ENCODE data around the gene IL4R. TPM values are rescaled to one million over a fixed set of nuclear protein-coding genes. Genes with fewer than 3 reads are reported as not detected.

IL4R gene
- total RNA-seq, 2 experiments from 2014 or later, result 73.1 to 82.8 TPM

DNA sequence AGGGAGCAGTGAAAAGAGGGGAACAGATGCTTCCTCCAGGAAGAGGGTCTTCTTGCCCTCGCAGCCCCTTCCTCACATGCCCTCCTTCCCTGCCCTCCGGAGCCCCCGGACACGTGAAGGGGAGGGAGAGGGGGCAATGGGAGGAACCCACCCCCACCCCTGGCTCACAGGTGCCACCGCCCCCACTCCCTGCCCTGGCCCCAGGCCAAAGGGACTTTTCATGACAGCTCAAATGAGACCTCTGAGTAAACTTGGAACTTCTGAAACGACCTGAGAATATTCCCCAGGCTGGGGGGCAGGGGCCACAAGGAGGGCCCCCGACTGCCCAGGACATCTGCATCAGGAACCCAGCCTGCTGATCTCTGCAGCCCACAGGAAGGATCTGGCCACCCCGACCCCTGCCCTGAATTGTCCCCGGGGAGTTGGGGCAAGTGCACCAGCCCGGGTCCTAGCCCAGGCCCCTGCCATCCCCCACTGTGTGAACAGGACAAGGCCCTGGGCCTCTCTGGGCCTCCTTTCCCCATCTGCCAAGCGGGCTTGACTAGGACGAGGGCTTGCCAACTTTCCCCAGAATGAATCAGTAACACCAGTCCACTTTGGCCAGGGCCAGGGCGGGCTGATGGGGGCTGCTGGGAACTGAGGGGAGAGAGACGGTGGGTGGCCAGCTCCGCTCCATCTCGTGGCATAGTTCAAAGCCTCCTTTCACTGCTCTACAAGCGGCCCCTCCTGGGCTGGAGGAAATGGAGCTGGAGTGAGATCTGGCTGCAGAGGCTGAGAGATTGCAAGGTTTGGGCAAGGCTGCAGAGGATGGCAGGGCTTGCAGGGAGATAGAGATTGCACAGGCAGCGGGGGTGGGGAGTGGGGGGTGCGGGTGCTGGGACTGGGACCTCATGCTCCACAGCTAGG lies 92.0 kb downstream of the IL4R start:
- Histone ChIP-seq H3K27ac (ENCODE audit: low read depth, low read length, poor library complexity, severe bottlenecking) (peak overlapping the region; percentile 20), H3K79me2 (ENCODE audit: insufficient read depth, low read depth, low read length) (peaks cover 33% of the 10 kb centered on the region), H3K9me2 (ENCODE audit: insufficient read depth, low read length) (no peaks in the 10 kb centered on the region), H3K36me3 (ENCODE audit: insufficient read depth, low read length) (peaks cover 22% of the 10 kb centered on the region), H3K4me3 (ENCODE audit: low read depth, low read length, poor library complexity, severe bottlenecking) (peak overlapping the region; percentile 43), H3K4me1 (ENCODE audit: insufficient read depth, low read length, poor library complexity, severe bottlenecking) (peaks cover 78% of the 10 kb centered on the region), H4K20me1 (ENCODE audit: insufficient read depth, low read length) (no peaks in the 10 kb centered on the region), H3K9me3 (ENCODE audit: low read length) (peaks cover 11% of the 10 kb centered on the region; the same call in 1 of the 2 replicates), H3K4me2 (ENCODE audit: low read length) (peak overlapping the region; percentile 96), H2AFZ (ENCODE audit: low read length) (no peak overlapping the region)
- DNase-seq (ENCODE audit: low spot score), result peak; percentile 41
- ChIA-PET POLR2A (interaction anchor here (0.6 to 6.1 kb wide), 8 partner anchors 9 to 184 kb away, joined by 3 to 44 read pairs (median 6); partner anchors contain the start of gene NSMCE1), CTCF (ENCODE audit: unreplicated experiment) (interaction anchor here (1.1 to 2.1 kb wide), 2 partner anchors 21 to 22 kb away, joined by 5 to 11 read pairs; no protein-coding TSS in a partner anchor)
- TF ChIP-seq EZH2phosphoT487 (IDR thresholded peaks at IDR 0.05; ENCODE audit: borderline replicate concordance, low read depth, low read length), result no peak
- TF ChIP-seq, protein P1, sequence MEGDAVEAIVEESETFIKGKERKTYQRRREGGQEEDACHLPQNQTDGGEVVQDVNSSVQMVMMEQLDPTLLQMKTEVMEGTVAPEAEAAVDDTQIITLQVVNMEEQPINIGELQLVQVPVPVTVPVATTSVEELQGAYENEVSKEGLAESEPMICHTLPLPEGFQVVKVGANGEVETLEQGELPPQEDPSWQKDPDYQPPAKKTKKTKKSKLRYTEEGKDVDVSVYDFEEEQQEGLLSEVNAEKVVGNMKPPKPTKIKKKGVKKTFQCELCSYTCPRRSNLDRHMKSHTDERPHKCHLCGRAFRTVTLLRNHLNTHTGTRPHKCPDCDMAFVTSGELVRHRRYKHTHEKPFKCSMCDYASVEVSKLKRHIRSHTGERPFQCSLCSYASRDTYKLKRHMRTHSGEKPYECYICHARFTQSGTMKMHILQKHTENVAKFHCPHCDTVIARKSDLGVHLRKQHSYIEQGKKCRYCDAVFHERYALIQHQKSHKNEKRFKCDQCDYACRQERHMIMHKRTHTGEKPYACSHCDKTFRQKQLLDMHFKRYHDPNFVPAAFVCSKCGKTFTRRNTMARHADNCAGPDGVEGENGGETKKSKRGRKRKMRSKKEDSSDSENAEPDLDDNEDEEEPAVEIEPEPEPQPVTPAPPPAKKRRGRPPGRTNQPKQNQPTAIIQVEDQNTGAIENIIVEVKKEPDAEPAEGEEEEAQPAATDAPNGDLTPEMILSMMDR (conservative IDR thresholded peaks at IDR 0.05; ENCODE audit: low read length), result no peak
- no TSS peak for BruUV-seq (replicated peaks)
- intact Hi-C loops (cut with micrococcal nuclease; ENCODE audit: unreplicated experiment), result no loop called here

DNA sequence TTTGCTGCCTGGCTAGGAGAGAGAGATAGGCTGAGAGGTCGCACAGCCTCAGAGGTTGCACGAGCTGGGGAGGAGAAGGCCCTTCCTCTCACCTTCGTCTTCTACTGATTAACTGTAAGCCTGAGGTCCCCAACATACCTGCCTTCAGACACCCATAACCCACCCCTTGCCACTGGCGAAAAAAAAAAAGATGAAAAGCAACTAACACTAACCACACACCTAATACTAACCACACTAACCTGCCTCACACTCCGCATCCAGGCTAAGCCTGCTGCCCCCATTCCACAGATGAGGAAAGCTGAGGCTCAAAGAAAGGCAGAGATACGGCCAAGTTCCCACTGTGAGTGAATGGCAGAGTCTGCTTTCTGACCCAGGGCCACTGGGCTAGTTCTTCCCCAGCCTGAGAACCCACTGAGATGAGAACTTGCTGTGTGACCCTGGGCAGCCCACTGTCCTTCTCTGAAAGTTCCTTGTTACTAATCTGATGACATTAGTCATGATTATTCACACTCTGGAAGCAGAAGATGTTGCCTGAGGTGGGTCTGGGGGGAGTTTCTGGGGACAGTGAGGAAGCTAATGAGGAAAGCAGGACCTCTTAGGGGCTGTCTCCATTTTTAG lies 92.8 kb downstream of the IL4R start:
- ChIA-PET POLR2A (interaction anchor here (1.6 to 2.8 kb wide), 3 partner anchors 8 to 28 kb away, joined by 7 to 16 read pairs (median 9); no protein-coding TSS in a partner anchor), CTCF (ENCODE audit: unreplicated experiment) (interaction anchor here (1.0 to 1.1 kb wide), 2 partner anchors 21 to 32 kb away, joined by 4 to 5 read pairs; no protein-coding TSS in a partner anchor)
- H3K27ac ChIP-seq (ENCODE audit: low read depth, low read length, poor library complexity, severe bottlenecking), result peak overlapping the region; percentile 20
- TF ChIP-seq EZH2phosphoT487 (IDR thresholded peaks at IDR 0.05; ENCODE audit: borderline replicate concordance, low read depth, low read length), result no peak
- TF ChIP-seq, protein P1 (conservative IDR thresholded peaks at IDR 0.05; ENCODE audit: low read length), result no peak
- peak overlapping the region; percentile 96 for H3K4me2 ChIP-seq (ENCODE audit: low read length)
- H3K4me1 ChIP-seq (ENCODE audit: insufficient read depth, low read length, poor library complexity, severe bottlenecking), result peaks cover 70% of the 10 kb centered on the region
- intact Hi-C loops (cut with micrococcal nuclease; ENCODE audit: unreplicated experiment), result no loop called here
- peaks cover 24% of the 10 kb centered on the region for H3K36me3 ChIP-seq (ENCODE audit: insufficient read depth, low read length)
- H3K79me2 ChIP-seq (ENCODE audit: insufficient read depth, low read depth, low read length), result peaks cover 36% of the 10 kb centered on the region
- H3K4me3 ChIP-seq (ENCODE audit: low read depth, low read length, poor library complexity, severe bottlenecking), result peak overlapping the region; percentile 43
- no peaks in the 10 kb centered on the region for H4K20me1 ChIP-seq (ENCODE audit: insufficient read depth, low read length)
- no TSS peak for BruUV-seq (replicated peaks)
- H2AFZ ChIP-seq (ENCODE audit: low read length), result no peak overlapping the region
- peaks cover 13% of the 10 kb centered on the region; the same call in 1 of the 2 replicates for H3K9me3 ChIP-seq (ENCODE audit: low read length)
- DNase-seq (ENCODE audit: low spot score), result no peak
- H3K9me2 ChIP-seq (ENCODE audit: insufficient read depth, low read length), result no peaks in the 10 kb centered on the region

Measured in OCI-LY7 (cell line).